HepG2 (cell line): ENCODE measurements around the gene TRIM2. TPM values are rescaled to one million over a fixed set of nuclear protein-coding genes. Genes with fewer than 3 reads are reported as not detected.

Experiments
- ATM ChIP-seq: fragments of 450-650 bp; IDR thresholded peaks from 2 replicates; pipeline ENCODE4 v1.7.1; 2017; ENCODE audit warnings: mild to moderate bottlenecking, borderline replicate concordance
- BORCS8-MEF2B ChIP-seq: sonication (generic); formaldehyde crosslinking; IDR thresholded peaks from 2 replicates; pipeline ENCODE4 v1.8.0; 2022; ENCODE audit warnings: mild to moderate bottlenecking, missing genetic modification reagents
- CAMTA2 ChIP-seq: sonication (generic); formaldehyde crosslinking; IDR thresholded peaks from 2 replicates; pipeline ENCODE4 v1.4.0; 2020; ENCODE audit warnings: mild to moderate bottlenecking, missing genetic modification reagents, borderline replicate concordance
- FLYWCH1 ChIP-seq: sonication (generic); formaldehyde crosslinking; IDR thresholded peaks from 2 replicates; pipeline ENCODE4 v1.8.1; 2023; ENCODE audit warnings: mild to moderate bottlenecking, missing genetic modification reagents
- GMEB2 ChIP-seq: IDR thresholded peaks from 2 replicates; pipeline ENCODE4 v1.6.1; 2016; ENCODE audit warnings: missing biosample characterization, missing genetic modification reagents, low read depth
- HNRNPLL ChIP-seq: fragments of 200-400 bp; formaldehyde crosslinking; IDR thresholded peaks from 2 replicates; pipeline ENCODE4 v1.6.1; 2017; ENCODE audit warnings: mild to moderate bottlenecking, low read depth, low read length; ENCODE audit not compliant: poor library complexity, severe bottlenecking
- HOXD1 ChIP-seq: sonication (generic); formaldehyde crosslinking; IDR thresholded peaks from 2 replicates; pipeline ENCODE4 v1.5.0; 2020; ENCODE audit warnings: missing genetic modification reagents
- JDP2 ChIP-seq: sonication (generic); formaldehyde crosslinking; IDR thresholded peaks from 2 replicates; pipeline ENCODE4 v1.8.1; 2022; ENCODE audit warnings: missing genetic modification reagents, borderline replicate concordance
- PCBP2 ChIP-seq: fragments of 200-400 bp; formaldehyde crosslinking; optimal IDR thresholded peaks from 2 replicates; pipeline ENCODE3; 2018; ENCODE audit warnings: low read length, low read depth; ENCODE audit not compliant: poor library complexity, severe bottlenecking
- PRDM4 ChIP-seq: sonication (generic); formaldehyde crosslinking; IDR thresholded peaks from 2 replicates; pipeline ENCODE4 v1.9.0; 2021; ENCODE audit warnings: missing genetic modification reagents, borderline replicate concordance
- PRMT3 ChIP-seq: sonication (generic); formaldehyde crosslinking; IDR thresholded peaks from 2 replicates; pipeline ENCODE4 v1.8.1; 2022; ENCODE audit warnings: low read depth, mild to moderate bottlenecking, moderate library complexity, missing genetic modification reagents, borderline replicate concordance
- RBM22 ChIP-seq: fragments of 200-400 bp; formaldehyde crosslinking; optimal IDR thresholded peaks from 2 replicates; pipeline ENCODE3; 2017; ENCODE audit warnings: mild to moderate bottlenecking, low read length, moderate library complexity
- RCOR2 ChIP-seq: IDR thresholded peaks from 2 replicates; pipeline ENCODE4 v1.6.1; 2016; ENCODE audit warnings: missing biosample characterization, missing genetic modification reagents
- SOX6 ChIP-seq, 2 experiments: fragments of 450-650 bp in 1 of 2; sonication (generic) in 1 of 2; formaldehyde crosslinking in 1 of 2; IDR thresholded peaks; 2 replicates each; pipeline versions ENCODE4 v1.4.0 to v1.6.1; 2017 to 2020; ENCODE audit warnings: antibody characterized with exemption in 1 of 2, mild to moderate bottlenecking in 1 of 2, missing genetic modification reagents in 1 of 2
- YEATS2 ChIP-seq: sonication (generic); formaldehyde crosslinking; IDR thresholded peaks from 2 replicates; pipeline ENCODE4 v1.4.0; 2020; ENCODE audit warnings: missing genetic modification reagents, borderline replicate concordance
- ZBTB38 ChIP-seq: sonication (generic); formaldehyde crosslinking; IDR thresholded peaks from 2 replicates; pipeline ENCODE4 v1.5.1; 2020; ENCODE audit warnings: mild to moderate bottlenecking, missing genetic modification reagents
- ZNF432 ChIP-seq: sonication (generic); formaldehyde crosslinking; IDR thresholded peaks from 2 replicates; pipeline ENCODE4 v1.5.0; 2020; ENCODE audit warnings: missing genetic modification reagents, mild to moderate bottlenecking, borderline replicate concordance
- ZNF780A ChIP-seq: sonication (generic); formaldehyde crosslinking; IDR thresholded peaks from 2 replicates; pipeline ENCODE4 v1.8.0; 2022; ENCODE audit warnings: mild to moderate bottlenecking, missing genetic modification reagents, moderate library complexity
- ZSCAN30 ChIP-seq: sonication (generic); formaldehyde crosslinking; IDR thresholded peaks from 2 replicates; pipeline ENCODE4 v1.5.0; 2020; ENCODE audit warnings: mild to moderate bottlenecking, missing genetic modification reagents
- polyA plus RNA-seq, 8 experiments: library from polyadenylated mRNA; depleted of rRNA in 3 of 8; stranded (reverse) in 7 of 8; unstranded in 1 of 8; fragments of >200 nt; fragmentation: Illumina TruSeq in 4 of 8; extraction: Trizol in 4 of 8; gene quantifications; 2 replicates each; pipeline versions ENCODE4 v1.2.1 to v1.2.3, GENCODE V29; 2011 to 2016; ENCODE audit warnings: low read depth in 4 of 8, missing spikeins in 1 of 8, mixed read lengths in 1 of 8; ENCODE audit not compliant: insufficient read depth in 1 of 8
- total RNA-seq, 5 experiments: library from RNA; depleted of rRNA; stranded (reverse); fragments of >200 nt; fragmentation: Illumina TruSeq; extraction: Trizol; gene quantifications; 2 replicates each; pipeline ENCODE4 v1.2.3, GENCODE V29; 2016; ENCODE audit warnings: low read depth in 1 of 5
- TF ChIP-seq, protein P1 (sequence below), 2 experiments: sonication (generic) in 1 of 2; formaldehyde crosslinking in 1 of 2; IDR thresholded peaks; 2 replicates each; pipeline versions ENCODE4 v1.5.1 to v1.6.1; 2011 to 2020; ENCODE audit warnings: borderline replicate concordance in 1 of 2, low read depth in 1 of 2, low read length in 1 of 2, mild to moderate bottlenecking in 1 of 2, missing genetic modification reagents in 1 of 2, moderate library complexity in 1 of 2

Gene TRIM2
- total and polyA plus RNA-seq, 2 of the 13 experiments (the other 11 are each of a cell fraction or from before 2014, with no cell fraction given) = 2.1 to 4.2 TPM

DNA sequence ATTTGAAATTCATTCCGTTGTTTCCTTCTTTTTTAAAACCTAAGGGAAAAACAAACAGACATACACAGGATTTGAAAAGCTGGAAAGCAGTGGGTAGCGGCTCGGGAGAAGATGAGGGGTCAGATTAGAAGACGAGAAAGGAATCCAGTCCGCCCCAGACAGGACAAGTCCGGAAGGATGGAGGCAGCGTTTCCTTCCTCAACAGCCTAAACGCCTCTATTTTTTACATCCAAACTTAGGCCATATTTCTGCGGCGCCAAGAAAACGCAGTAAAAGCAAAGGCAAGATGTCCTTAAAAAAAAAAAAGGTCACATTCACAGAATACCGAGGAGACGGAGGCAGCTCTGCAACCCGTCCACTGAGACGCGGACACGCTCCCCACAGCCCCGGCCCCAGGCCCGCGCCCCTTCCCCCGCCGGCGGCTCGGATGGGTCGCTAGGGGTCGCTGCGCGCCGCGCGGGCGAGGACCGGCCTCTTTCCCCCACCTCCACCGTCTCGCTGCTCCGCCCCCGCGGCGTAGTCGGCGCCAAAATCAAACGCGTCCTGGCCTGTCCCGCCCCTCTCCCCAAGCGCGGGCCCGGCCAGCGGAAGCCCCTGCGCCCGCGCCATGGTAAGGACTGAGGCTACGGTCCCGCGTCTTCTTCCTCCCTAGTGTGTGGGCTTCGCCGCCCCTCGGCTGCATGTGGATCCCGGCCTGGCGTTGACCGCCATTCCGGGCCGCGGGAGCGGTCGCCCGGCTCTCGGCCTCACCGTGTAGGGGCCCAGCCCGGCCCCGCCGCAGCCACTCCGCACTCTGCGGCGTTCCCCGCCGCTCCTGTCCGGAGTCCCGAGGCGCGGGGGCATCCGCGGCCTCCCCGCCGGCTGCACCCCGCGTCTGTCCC lies 140.1 kb downstream of the TRIM2 start, which contains the start of gene MND1 (continued):
- TF ChIP-seq GMEB2 (0 out of 2 replicates have a peak, but pooled peaks have one; percentile 14), FLYWCH1 (no peak), JDP2 (CRISPR knock-in tag) (no peak), HOXD1 (CRISPR knock-in tag) (peak; percentile 74; the same call in 1 of the 2 replicates), HNRNPLL (peak; percentile 93), ATM (no peak), YEATS2 (no peak; the same call in 1 of the 2 replicates), ZBTB38 (CRISPR knock-in tag) (peak; percentile 82; the same call in 1 of the 2 replicates), ZNF432 (CRISPR knock-in tag) (no peak), RBM22 (no peak), PRMT3 (CRISPR knock-in tag) (no peak), SOX6 (IDR thresholded peaks at IDR 0.05) (no peak), SOX6 (CRISPR knock-in tag; IDR thresholded peaks at IDR 0.05) (0 out of 2 replicates have a peak, but pooled peaks have one; percentile 27), BORCS8-MEF2B (CRISPR knock-in tag) (peak; percentile 95), RCOR2 (no peak), CAMTA2 (CRISPR knock-in tag) (no peak), ZSCAN30 (0 out of 2 replicates have a peak, but pooled peaks have one; percentile 34), ZNF780A (CRISPR knock-in tag) (peak; percentile 77; the same call in 1 of the 2 replicates), PCBP2 (no peak), PRDM4 (CRISPR knock-in tag) (no peak)
- TF ChIP-seq, protein P1, sequence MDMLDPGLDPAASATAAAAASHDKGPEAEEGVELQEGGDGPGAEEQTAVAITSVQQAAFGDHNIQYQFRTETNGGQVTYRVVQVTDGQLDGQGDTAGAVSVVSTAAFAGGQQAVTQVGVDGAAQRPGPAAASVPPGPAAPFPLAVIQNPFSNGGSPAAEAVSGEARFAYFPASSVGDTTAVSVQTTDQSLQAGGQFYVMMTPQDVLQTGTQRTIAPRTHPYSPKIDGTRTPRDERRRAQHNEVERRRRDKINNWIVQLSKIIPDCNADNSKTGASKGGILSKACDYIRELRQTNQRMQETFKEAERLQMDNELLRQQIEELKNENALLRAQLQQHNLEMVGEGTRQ (IDR thresholded peaks at IDR 0.05; ENCODE audit: low read depth, low read length) = no peak
- TF ChIP-seq, protein P1 (CRISPR knock-in tag; IDR thresholded peaks at IDR 0.05; ENCODE audit: borderline replicate concordance) = no peak
